H9 (cell line): ENCODE measurements around the gene RNF20. TPM values are rescaled to one million over a fixed set of nuclear protein-coding genes. Genes with fewer than 3 reads are reported as not detected.

Experiments
- DNase-seq: peaks from one replicate; pipeline ENCODE4 v3.0.0-alpha.2; 2017
- H2AFZ ChIP-seq: one replicate; pipeline ENCODE4 v1.6.1; 2013; ENCODE audit warnings: mild to moderate bottlenecking, low read length, control low read depth, moderate library complexity
- H2AK5ac ChIP-seq: 2 replicates; pipeline ENCODE4 v1.6.1; 2013; ENCODE audit warnings: low read length, control low read depth, mixed read lengths; ENCODE audit not compliant: insufficient read length
- H2BK120ac ChIP-seq: one replicate; pipeline ENCODE4 v1.6.1; 2013; ENCODE audit warnings: low read depth, mild to moderate bottlenecking, low read length, control low read depth, inconsistent platforms; ENCODE audit not compliant: poor library complexity, severe bottlenecking
- H2BK12ac ChIP-seq: 2 replicates; pipeline ENCODE4 v1.6.1; 2013; ENCODE audit warnings: low read length, control low read depth, mixed read lengths, low read depth; ENCODE audit not compliant: insufficient read length
- H2BK15ac ChIP-seq: 2 replicates; pipeline ENCODE4 v1.6.1; 2013; ENCODE audit warnings: low read depth, low read length, control low read depth
- H2BK20ac ChIP-seq: one replicate; pipeline ENCODE4 v1.6.1; 2013; ENCODE audit warnings: low read depth, mild to moderate bottlenecking, low read length, control low read depth, inconsistent platforms; ENCODE audit not compliant: poor library complexity, severe bottlenecking
- H2BK5ac ChIP-seq: 2 replicates; pipeline ENCODE4 v1.6.1; 2013; ENCODE audit warnings: low read length, control low read depth, mixed read lengths; ENCODE audit not compliant: insufficient read length
- H3K14ac ChIP-seq: 2 replicates; pipeline ENCODE4 v1.6.1; 2013; ENCODE audit warnings: low read length, control low read depth; ENCODE audit not compliant: insufficient read depth
- H3K18ac ChIP-seq: 2 replicates; pipeline ENCODE4 v1.6.1; 2013; ENCODE audit warnings: low read depth, mild to moderate bottlenecking, mixed read lengths, low read length, control low read depth; ENCODE audit not compliant: insufficient read length
- H3K23ac ChIP-seq: 2 replicates; pipeline ENCODE4 v1.6.1; 2013; ENCODE audit warnings: low read length, control low read depth, mixed read lengths, low read depth; ENCODE audit not compliant: insufficient read length
- H3K23me2 ChIP-seq: 2 replicates; pipeline ENCODE4 v1.6.1; 2013; ENCODE audit warnings: low read depth, mild to moderate bottlenecking, mixed read lengths, low read length, control low read depth; ENCODE audit not compliant: insufficient read length, poor library complexity, severe bottlenecking
- H3K27ac ChIP-seq: 2 replicates; pipeline ENCODE4 v1.5.1; 2013; ENCODE audit warnings: low read length, control low read depth, mixed read lengths, low read depth; ENCODE audit not compliant: insufficient read length
- H3K27me3 ChIP-seq: 2 replicates; pipeline ENCODE4 v1.6.1; 2013; ENCODE audit warnings: low read length, control low read depth, inconsistent platforms; ENCODE audit not compliant: insufficient read depth
- H3K4ac ChIP-seq: 2 replicates; pipeline ENCODE4 v1.6.1; 2013; ENCODE audit warnings: low read depth, mild to moderate bottlenecking, control low read depth, inconsistent platforms, low read length, moderate library complexity
- H3K4me1 ChIP-seq: 2 replicates; pipeline ENCODE4 v1.6.1; 2013; ENCODE audit warnings: low read length, control low read depth, inconsistent platforms; ENCODE audit not compliant: insufficient read depth
- H3K4me2 ChIP-seq: 2 replicates; pipeline ENCODE4 v1.6.1; 2013; ENCODE audit warnings: low read length, control low read depth, mixed read lengths; ENCODE audit not compliant: insufficient read length, insufficient read depth
- H3K56ac ChIP-seq: 2 replicates; pipeline ENCODE4 v1.6.1; 2013; ENCODE audit warnings: low read depth, mild to moderate bottlenecking, mixed read lengths, low read length, control low read depth; ENCODE audit not compliant: insufficient read length
- H3K79me1 ChIP-seq: 2 replicates; pipeline ENCODE4 v1.6.1; 2013; ENCODE audit warnings: low read depth, mild to moderate bottlenecking, moderate library complexity, low read length, control low read depth, inconsistent platforms; ENCODE audit not compliant: insufficient read depth, poor library complexity, severe bottlenecking
- H3K79me2 ChIP-seq: 2 replicates; pipeline ENCODE4 v1.6.1; 2013; ENCODE audit warnings: low read length, control low read depth, inconsistent platforms; ENCODE audit not compliant: insufficient read depth
- H3K9ac ChIP-seq: 2 replicates; pipeline ENCODE4 v1.6.1; 2013; ENCODE audit warnings: low read length, control low read depth, mixed read lengths; ENCODE audit not compliant: insufficient read length; ENCODE audit errors: extremely low read depth
- H3K9me3 ChIP-seq: one replicate; pipeline ENCODE4 v1.6.1; 2013; ENCODE audit warnings: low read depth, low read length, inconsistent platforms; ENCODE audit not compliant: control insufficient read depth
- H3T11ph ChIP-seq: one replicate; pipeline ENCODE4 v1.6.1; 2013; ENCODE audit warnings: mild to moderate bottlenecking, low read length, control low read depth, inconsistent platforms
- H4K20me1 ChIP-seq: one replicate; pipeline ENCODE4 v1.6.1; 2013; ENCODE audit not compliant: control insufficient read depth, insufficient read length, insufficient read depth
- H4K5ac ChIP-seq: 2 replicates; pipeline ENCODE4 v1.6.1; 2013; ENCODE audit warnings: low read depth, mild to moderate bottlenecking, mixed read lengths, low read length, control low read depth; ENCODE audit not compliant: insufficient read length
- H4K8ac ChIP-seq: replicated peaks from 2 replicates; pipeline ENCODE4 v1.6.1; 2013; ENCODE audit warnings: low read length, control low read depth, mixed read lengths, low read depth; ENCODE audit not compliant: insufficient read length
- H4K91ac ChIP-seq: 2 replicates; pipeline ENCODE4 v1.6.1; 2013; ENCODE audit warnings: low read depth, mild to moderate bottlenecking, moderate library complexity, mixed read lengths, low read length, control low read depth; ENCODE audit not compliant: insufficient read length
- H3K27ac Mint-ChIP-seq, 3 experiments: 2 replicates in 2 of 3; 3 replicates in 1 of 3; pipeline ENCODE4 v1.8.0; 2020 to 2021; ENCODE audit warnings: mixed read lengths in 3 of 3, mild to moderate bottlenecking in 1 of 3, moderate library complexity in 1 of 3
- H3K27me3 Mint-ChIP-seq: 2 replicates; pipeline ENCODE4 v1.8.0; 2021; ENCODE audit warnings: low read depth, mild to moderate bottlenecking, moderate library complexity, mixed read lengths
- H3K36me3 Mint-ChIP-seq, 3 experiments: 2 replicates in 2 of 3; 3 replicates in 1 of 3; pipeline ENCODE4 v1.8.0; 2020 to 2021; ENCODE audit warnings: low read depth in 3 of 3, mixed read lengths in 3 of 3; ENCODE audit not compliant: insufficient read depth in 1 of 3
- H3K4me1 Mint-ChIP-seq, 2 experiments: 2 replicates each; pipeline ENCODE4 v1.8.0; 2020; ENCODE audit warnings: mixed read lengths in 2 of 2
- H3K4me3 Mint-ChIP-seq, 2 experiments: 2 replicates in 1 of 2; 3 replicates in 1 of 2; pipeline ENCODE4 v1.8.0; 2020 to 2021; ENCODE audit warnings: mild to moderate bottlenecking in 2 of 2, mixed read lengths in 2 of 2, moderate library complexity in 1 of 2
- H3K9me3 Mint-ChIP-seq, 2 experiments: 2 replicates in 1 of 2; 3 replicates in 1 of 2; pipeline ENCODE4 v1.8.0; 2020; ENCODE audit warnings: mild to moderate bottlenecking in 2 of 2, mixed read lengths in 2 of 2, moderate library complexity in 1 of 2
- CTCF ChIP-seq: fragments of 200-600 bp; sonication (generic); conservative IDR thresholded peaks from 3 replicates; pipeline ENCODE4 v1.8.0; 2021; ENCODE audit warnings: antibody characterized with exemption, mild to moderate bottlenecking
- WGBS: extraction: QIAGEN DNeasy Blood & Tissue Kit; methylation state at CpG from one replicate; pipeline ENCODE4 v1.1.7; 2013; ENCODE audit warnings: missing lambda C conversion rate, low lambda C conversion rate, mixed read lengths; ENCODE audit not compliant: insufficient read length; ENCODE audit errors: extremely low coverage; 5-methylcytosine and 5-hydroxymethylcytosine counted together
- total RNA-seq: library from RNA; stranded (reverse); gene quantifications from 2 replicates; pipeline ENCODE4 v1.2.1, GENCODE V29; 2021

The RNF20 gene
- total RNA-seq, 1 experiment from 2014 or later: 48.5 TPM

- peaks cover 0 to 3% of the 10 kb centered on the region in 2 experiments; a peak in 1 of 4 replicates for H3K4me1 Mint-ChIP-seq
- no peaks in the 10 kb centered on the region for H3K27me3 Mint-ChIP-seq
- WGBS: no CpG with 5 or more reads among the region's 8 CpGs
- no peak overlapping the region for H3K4me3 Mint-ChIP-seq
- H3K36me3 Mint-ChIP-seq: peaks cover 11 to 27% (median 15%) of the 10 kb centered on the region in 3 experiments; a peak in 6 of 7 replicates
- Histone ChIP-seq H4K5ac (no peak overlapping the region), H2BK120ac (no peak overlapping the region), H3K79me2 (peaks cover 2% of the 10 kb centered on the region; the same call in 1 of the 2 replicates), H4K8ac (no peak overlapping the region), H2AFZ (no peak overlapping the region), H3K79me1 (peaks cover 4% of the 10 kb centered on the region), H3K14ac (no peak overlapping the region), H3K56ac (no peak overlapping the region), H3K4me2 (no peak overlapping the region), H3K4ac (no peak overlapping the region), H3T11ph (no peak overlapping the region), H3K27me3 (no peaks in the 10 kb centered on the region), H3K9ac (no peak overlapping the region), H2BK12ac (no peak overlapping the region), H2BK20ac (no peak overlapping the region), H3K9me3 (no peaks in the 10 kb centered on the region), H2BK5ac (no peak overlapping the region), H2AK5ac (no peak overlapping the region), H3K4me1 (no peaks in the 10 kb centered on the region), H3K23ac (no peak overlapping the region), H2BK15ac (no peak overlapping the region), H3K27ac (no peak overlapping the region), H4K91ac (no peak overlapping the region), H3K18ac (no peak overlapping the region), H3K23me2 (no peaks in the 10 kb centered on the region), H4K20me1 (no peaks in the 10 kb centered on the region)
- H3K9me3 Mint-ChIP-seq: no peaks in the 10 kb centered on the region
- H3K27ac Mint-ChIP-seq: no peak overlapping the region
- DNase-seq: no peak
- TF ChIP-seq CTCF: no peak
Observed at GRCh38 chr9:101540069-101540468, 6.4 kb downstream of the RNF20 start.
